Stimulated activated naive B cell treated with anti-CD40 and anti-IgM and Interleukin-4, amounts not matched to agents 10 μg/mL and 1 μg/mL and 100 μg/mL, for 72 hours (primary cell): ENCODE data around the gene FOSL1.

Source experiments
- ATAC-seq, 2 donors: fragments of 150-1000 bp; cut with Tn5 transposase; replicated peaks; 2 replicates each; pipeline ENCODE4 v1.10.0; 2021; ENCODE audit warnings: moderate library complexity in 1 of 2
- DNase-seq: peaks from one replicate; pipeline ENCODE4 v3.0.0; 2021
- H3K27ac Mint-ChIP-seq: one replicate; pipeline ENCODE4 v1.8.0; 2022; ENCODE audit warnings: mild to moderate bottlenecking, mixed read lengths
- H3K27me3 Mint-ChIP-seq, 2 donors: one replicate each; pipeline ENCODE4 v1.8.0; 2022; ENCODE audit warnings: mixed read lengths in 2 of 2
- H3K36me3 Mint-ChIP-seq, 2 donors: one replicate each; pipeline ENCODE4 v1.8.0; 2022; ENCODE audit warnings: mixed read lengths in 2 of 2, mild to moderate bottlenecking in 1 of 2
- H3K4me1 Mint-ChIP-seq, 2 donors: one replicate each; pipeline ENCODE4 v1.8.0; 2022; ENCODE audit warnings: mixed read lengths in 2 of 2, mild to moderate bottlenecking in 1 of 2
- H3K4me3 Mint-ChIP-seq, 2 donors: one replicate each; pipeline ENCODE4 v1.8.0; 2022; ENCODE audit warnings: mild to moderate bottlenecking in 2 of 2, mixed read lengths in 2 of 2, moderate library complexity in 1 of 2
- H3K9me3 Mint-ChIP-seq, 2 donors: one replicate each; pipeline ENCODE4 v1.8.0; 2022; ENCODE audit warnings: mixed read lengths in 2 of 2, mild to moderate bottlenecking in 1 of 2

The FOSL1 gene

GRCh38 chr11:65871811-65872548, 28.2 kb downstream of the FOSL1 start:
- no peak for ATAC-seq
- no peaks in the 10 kb centered on the region for H3K9me3 Mint-ChIP-seq
- H3K4me3 Mint-ChIP-seq: peak overlapping the region; percentile 56 to 60
- DNase-seq: no peak
- peaks cover 23 to 28% of the 10 kb centered on the region in 2 donors for H3K4me1 Mint-ChIP-seq
- H3K36me3 Mint-ChIP-seq: peaks cover 12 to 17% of the 10 kb centered on the region in 2 donors
- H3K27ac Mint-ChIP-seq: peak overlapping the region; percentile 65
- H3K27me3 Mint-ChIP-seq: peaks cover 0 to 8% of the 10 kb centered on the region in 2 donors

- no peak for DNase-seq
- Mint-ChIP-seq H3K36me3 (peaks cover 15 to 22% of the 10 kb centered on the region in 2 donors), H3K27ac (peak overlapping the region; percentile 70), H3K9me3 (no peaks in the 10 kb centered on the region), H3K4me1 (peaks cover 23 to 28% of the 10 kb centered on the region in 2 donors), H3K27me3 (peaks cover 0 to 8% of the 10 kb centered on the region in 2 donors), H3K4me3 (peak overlapping the region; percentile 8 to 32)
- ATAC-seq: peak in 1 of 2 donors; percentile 2
Observed at GRCh38 chr11:65870706-65871681, 29.2 kb downstream of the FOSL1 start.

GRCh38 chr11:65870307-65870658, 29.9 kb downstream of the FOSL1 start:
- Mint-ChIP-seq H3K27me3 (peaks cover 0 to 8% of the 10 kb centered on the region in 2 donors), H3K36me3 (peaks cover 19 to 29% of the 10 kb centered on the region in 2 donors), H3K27ac (peak overlapping the region; percentile 70), H3K9me3 (no peaks in the 10 kb centered on the region), H3K4me3 (no peak overlapping the region), H3K4me1 (peaks cover 24 to 28% of the 10 kb centered on the region in 2 donors)
- no peak for DNase-seq
- ATAC-seq: no peak

- Mint-ChIP-seq H3K9me3 (no peaks in the 10 kb centered on the region), H3K36me3 (peaks cover 23 to 33% of the 10 kb centered on the region in 2 donors), H3K27ac (peak overlapping the region; percentile 59), H3K4me3 (no peak overlapping the region), H3K4me1 (peaks cover 27 to 28% of the 10 kb centered on the region in 2 donors), H3K27me3 (peaks cover 0 to 8% of the 10 kb centered on the region in 2 donors)
- DNase-seq (no peak), ATAC-seq (no peak)
Observed at GRCh38 chr11:65869643-65870306, 30.4 kb downstream of the FOSL1 start.

- H3K36me3 Mint-ChIP-seq: peaks cover 28 to 38% of the 10 kb centered on the region in 2 donors
- no peak for DNase-seq
- peaks cover 26 to 28% of the 10 kb centered on the region in 2 donors for H3K4me1 Mint-ChIP-seq
- H3K4me3 Mint-ChIP-seq: no peak overlapping the region
- H3K9me3 Mint-ChIP-seq: no peaks in the 10 kb centered on the region
- H3K27ac Mint-ChIP-seq: no peak overlapping the region
- H3K27me3 Mint-ChIP-seq: peaks cover 0 to 8% of the 10 kb centered on the region in 2 donors
- ATAC-seq: no peak
Observed at GRCh38 chr11:65868907-65869306, 31.3 kb downstream of the FOSL1 start.

GRCh38 chr11:65868076-65868667, 32.0 kb downstream of the FOSL1 start:
- Mint-ChIP-seq H3K9me3 (no peaks in the 10 kb centered on the region), H3K4me1 (peaks cover 23 to 27% of the 10 kb centered on the region in 2 donors), H3K4me3 (no peak overlapping the region), H3K27ac (peak overlapping the region; percentile 20), H3K36me3 (peaks cover 34 to 43% of the 10 kb centered on the region in 2 donors), H3K27me3 (peaks cover 0 to 4% of the 10 kb centered on the region in 2 donors)
- no peak for DNase-seq
- peak in 1 of 2 donors; percentile 30 for ATAC-seq

- no peak for DNase-seq
- H3K27me3 Mint-ChIP-seq: no peaks in the 10 kb centered on the region
- H3K4me1 Mint-ChIP-seq: peaks cover 25 to 30% of the 10 kb centered on the region in 2 donors
- ATAC-seq: no peak
- no peak overlapping the region for H3K27ac Mint-ChIP-seq
- H3K9me3 Mint-ChIP-seq: no peaks in the 10 kb centered on the region
- no peak overlapping the region for H3K4me3 Mint-ChIP-seq
- peaks cover 40 to 50% of the 10 kb centered on the region in 2 donors for H3K36me3 Mint-ChIP-seq
Observed at GRCh38 chr11:65867284-65868071, 32.7 kb downstream of the FOSL1 start.

GRCh38 chr11:65866509-65867283, 33.5 kb downstream of the FOSL1 start:
- H3K9me3 Mint-ChIP-seq: no peaks in the 10 kb centered on the region
- DNase-seq (no peak), ATAC-seq (no peak)
- H3K4me3 Mint-ChIP-seq: no peak overlapping the region
- no peak overlapping the region for H3K27ac Mint-ChIP-seq
- H3K27me3 Mint-ChIP-seq: no peaks in the 10 kb centered on the region
- H3K4me1 Mint-ChIP-seq: peaks cover 29 to 31% of the 10 kb centered on the region in 2 donors
- H3K36me3 Mint-ChIP-seq: peaks cover 47 to 52% of the 10 kb centered on the region in 2 donors

GRCh38 chr11:65865550-65866172, 34.5 kb downstream of the FOSL1 start:
- Mint-ChIP-seq H3K36me3 (peaks cover 52 to 53% of the 10 kb centered on the region in 2 donors), H3K27me3 (no peaks in the 10 kb centered on the region), H3K4me3 (no peak overlapping the region), H3K27ac (no peak overlapping the region), H3K4me1 (peaks cover 23 to 29% of the 10 kb centered on the region in 2 donors), H3K9me3 (no peaks in the 10 kb centered on the region)
- ATAC-seq: no peak
- no peak for DNase-seq

GRCh38 chr11:65864706-65865471, 35.3 kb downstream of the FOSL1 start:
- H3K27ac Mint-ChIP-seq: no peak overlapping the region
- H3K36me3 Mint-ChIP-seq: peaks cover 55 to 58% of the 10 kb centered on the region in 2 donors
- ATAC-seq: no peak

GRCh38 chr11:65863889-65864705, 36.1 kb downstream of the FOSL1 start:
- H3K27me3 Mint-ChIP-seq: no peaks in the 10 kb centered on the region
- no peak overlapping the region for H3K4me3 Mint-ChIP-seq
- no peaks in the 10 kb centered on the region for H3K9me3 Mint-ChIP-seq
- H3K27ac Mint-ChIP-seq: peak overlapping the region; percentile 76
- DNase-seq: no peak
- ATAC-seq: no peak
- peaks cover 55 to 60% of the 10 kb centered on the region in 2 donors for H3K36me3 Mint-ChIP-seq
- peaks cover 20 to 33% of the 10 kb centered on the region in 2 donors for H3K4me1 Mint-ChIP-seq

More at GRCh38 chr11:65864706-65865471, 35.3 kb downstream of the FOSL1 start:
- Mint-ChIP-seq H3K4me3 (no peak overlapping the region), H3K4me1 (peaks cover 22 to 29% of the 10 kb centered on the region in 2 donors), H3K9me3 (no peaks in the 10 kb centered on the region), H3K27me3 (no peaks in the 10 kb centered on the region)
- no peak for DNase-seq
